Erythroblast (primary cell): ENCODE measurements around the gene FGF14.

Source experiments
- DNase-seq, 2 experiments: peaks; one replicate each; lab custom pipeline; 2025; lab: John Stamatoyannopoulos, UW
- GATA1 ChIP-seq: IDR thresholded peaks from 2 replicates; pipeline ENCODE4 v1.6.1; 2011; ENCODE audit warnings: low read depth, mild to moderate bottlenecking, control low read depth, low read length, moderate library complexity
- POLR2A ChIP-seq: IDR thresholded peaks from 2 replicates; pipeline ENCODE4 v1.6.1; 2011; ENCODE audit warnings: mild to moderate bottlenecking, low read length

The FGF14 gene

DNA sequence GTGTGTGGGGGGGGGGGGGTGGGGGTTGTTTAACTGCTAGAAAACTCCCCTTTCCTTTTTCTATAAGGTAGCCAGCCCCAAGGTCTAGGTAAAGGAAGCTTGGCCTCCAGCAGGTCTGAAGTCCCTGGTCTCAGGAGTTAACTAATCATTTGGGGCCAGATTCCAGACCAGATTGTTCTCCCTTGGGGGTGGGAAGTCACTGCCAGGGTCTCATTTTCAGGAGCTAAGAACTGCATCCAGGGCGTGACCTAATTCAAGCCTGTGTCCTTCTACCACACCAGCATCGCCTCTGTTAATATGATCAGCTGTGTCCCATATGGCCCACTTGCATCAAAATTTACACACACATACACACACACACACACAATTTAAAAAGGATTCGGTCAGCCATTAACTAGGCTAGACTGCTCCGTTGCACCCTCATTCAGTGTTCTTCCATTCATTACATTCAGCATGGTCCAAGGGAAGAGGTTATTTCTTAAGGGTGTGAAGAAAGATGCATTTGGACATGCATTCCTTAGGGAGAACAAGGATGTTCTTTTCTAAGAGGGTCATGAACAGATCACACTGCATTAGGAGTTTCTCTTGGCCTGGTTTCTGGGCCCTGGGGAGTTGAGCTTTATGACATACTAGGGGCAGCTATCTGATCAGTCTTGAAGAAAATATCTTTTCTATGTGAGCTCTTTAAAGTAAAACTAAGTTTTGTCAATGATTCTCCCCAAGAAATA is 91.0 kb downstream of the FGF14 start:
- no peak for DNase-seq
- TF ChIP-seq GATA1 (no peak), POLR2A (no peak)

DNA sequence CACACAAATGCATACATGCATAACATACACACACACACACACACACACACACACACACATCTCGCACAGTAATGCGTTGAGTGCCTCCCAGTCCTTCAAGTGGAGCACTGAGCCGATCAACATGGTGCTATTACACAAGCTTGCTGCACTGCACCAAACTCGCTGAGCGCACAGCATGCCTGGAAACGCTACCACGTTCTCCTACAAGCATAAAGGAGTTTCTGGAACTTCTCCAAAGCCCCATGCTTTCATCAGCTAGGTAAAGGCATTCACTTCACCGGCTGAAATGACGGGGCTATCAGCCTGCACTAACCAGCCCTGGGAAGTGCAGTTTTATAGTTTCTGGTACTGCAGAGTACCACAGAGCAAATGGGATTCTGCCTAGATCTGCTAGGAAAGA is 92.7 kb downstream of the FGF14 start:
- TF ChIP-seq GATA1 (no peak), POLR2A (no peak)
- DNase-seq, result no peak

DNA sequence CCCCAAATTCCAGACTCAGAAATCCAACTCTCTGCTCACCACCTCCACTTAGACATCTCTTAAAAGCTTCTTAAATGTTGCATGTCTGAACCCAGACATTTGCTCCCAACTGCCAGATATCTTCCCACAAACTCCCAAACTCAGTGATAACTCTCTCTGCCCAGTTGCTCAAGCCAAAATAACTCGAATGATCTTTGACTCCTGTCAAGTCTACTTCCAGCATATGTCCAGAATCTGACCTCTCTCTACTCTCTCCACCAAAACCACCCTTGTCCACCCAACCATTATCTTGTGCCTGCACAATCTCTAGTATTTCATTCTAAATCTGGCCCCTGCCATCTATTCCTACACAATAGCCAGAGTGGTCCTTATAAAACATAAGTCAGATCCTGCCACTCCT is 99.3 kb downstream of the FGF14 start:
- TF ChIP-seq POLR2A (no peak), GATA1 (no peak)
- no peak for DNase-seq

DNA sequence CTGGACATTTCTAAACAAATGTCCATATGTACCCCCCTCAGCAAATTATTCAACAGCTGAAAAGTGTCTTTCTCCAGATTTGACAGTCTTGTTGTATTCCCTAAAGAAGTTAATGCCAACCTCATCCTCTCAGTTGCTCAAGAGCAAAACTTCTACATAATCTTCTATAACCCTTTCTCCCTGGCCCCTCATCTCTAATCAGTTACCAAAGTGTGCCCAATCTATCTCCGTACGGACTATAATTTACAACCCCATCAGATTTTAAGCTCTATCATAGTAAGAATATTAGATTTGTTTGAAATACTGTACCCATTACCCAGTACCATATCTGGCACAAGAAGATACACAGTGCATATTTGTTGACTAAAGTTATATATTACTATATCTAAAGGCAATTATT is 101.5 kb downstream of the FGF14 start:
- TF ChIP-seq POLR2A (no peak), GATA1 (no peak)
- no peak for DNase-seq

DNA sequence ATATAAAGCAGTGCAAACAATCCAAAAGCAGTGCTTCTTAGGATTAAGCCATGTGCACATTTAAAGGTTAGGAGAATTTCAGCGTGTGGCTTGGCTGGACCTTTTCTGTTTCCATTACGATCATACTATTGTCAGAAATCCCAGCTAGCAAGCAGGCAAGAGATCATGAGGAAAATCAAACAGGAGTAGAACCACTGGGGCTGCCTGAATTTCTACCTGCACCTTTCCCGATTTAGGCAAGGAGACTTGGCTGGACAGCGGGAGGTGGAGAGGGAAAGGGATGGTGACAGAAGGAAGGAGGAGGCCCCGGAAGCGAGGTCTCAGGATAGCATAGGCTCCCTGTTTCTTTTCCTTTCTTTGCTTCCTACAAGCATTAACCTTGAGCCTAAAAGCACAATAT is 102.5 kb downstream of the FGF14 start:
- DNase-seq, result no peak
- no peak for TF ChIP-seq POLR2A
- no peak for TF ChIP-seq GATA1

DNA sequence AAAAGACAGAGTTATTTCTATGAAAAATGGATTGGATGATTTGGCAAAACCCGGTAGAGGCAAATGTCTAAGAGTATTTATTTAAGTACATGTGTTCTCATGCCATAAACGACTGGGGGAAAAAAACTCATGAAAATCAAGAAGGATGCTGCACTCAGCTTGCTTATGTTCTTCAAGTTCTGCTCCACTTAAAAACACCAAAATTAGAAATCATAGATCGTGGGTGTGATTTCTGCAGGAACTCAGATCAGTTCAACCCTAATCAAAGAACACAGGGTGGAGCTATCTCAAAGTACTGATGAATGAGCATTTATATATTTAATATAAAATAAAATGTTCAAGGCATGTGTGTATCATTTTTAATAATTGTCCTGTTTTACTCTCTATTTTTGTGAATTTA is 103.8 kb downstream of the FGF14 start:
- no peak for DNase-seq
- no peak for TF ChIP-seq GATA1
- no peak for TF ChIP-seq POLR2A

DNA sequence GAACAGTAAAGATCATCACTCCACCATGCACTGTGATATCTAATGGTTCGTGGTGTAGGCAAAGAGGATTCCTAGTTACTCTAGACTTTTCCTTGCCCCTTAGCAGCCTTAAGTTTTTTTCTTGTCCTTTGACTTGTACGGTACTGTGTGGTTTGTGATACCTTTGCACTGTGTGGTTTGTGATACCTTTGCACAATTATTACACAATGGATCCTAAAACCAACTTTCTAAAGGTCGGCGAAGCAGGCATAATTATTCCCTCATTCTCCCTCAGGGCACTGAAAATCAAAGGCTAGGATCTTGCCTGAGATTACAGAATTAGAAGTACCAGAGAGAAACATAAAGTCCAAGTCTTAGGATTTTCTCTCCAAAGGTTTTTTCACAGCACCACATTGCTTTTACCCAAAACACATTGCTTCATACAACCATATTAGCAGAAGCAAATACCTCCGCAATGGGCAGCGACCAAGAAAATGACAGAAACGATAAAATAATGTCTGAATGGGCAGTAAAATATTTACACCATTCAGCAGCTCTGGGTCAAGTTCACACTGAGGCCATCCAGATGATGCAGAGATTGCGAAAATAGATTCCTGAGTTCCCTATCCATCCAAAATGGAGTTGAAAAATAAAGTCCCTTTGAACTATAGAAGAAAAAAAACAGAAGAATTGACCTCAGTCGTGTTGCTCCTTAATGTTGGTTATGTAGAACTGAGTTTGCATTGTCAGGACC is 106.4 kb downstream of the FGF14 start:
- TF ChIP-seq POLR2A (no peak), GATA1 (no peak)
- DNase-seq, result no peak

DNA sequence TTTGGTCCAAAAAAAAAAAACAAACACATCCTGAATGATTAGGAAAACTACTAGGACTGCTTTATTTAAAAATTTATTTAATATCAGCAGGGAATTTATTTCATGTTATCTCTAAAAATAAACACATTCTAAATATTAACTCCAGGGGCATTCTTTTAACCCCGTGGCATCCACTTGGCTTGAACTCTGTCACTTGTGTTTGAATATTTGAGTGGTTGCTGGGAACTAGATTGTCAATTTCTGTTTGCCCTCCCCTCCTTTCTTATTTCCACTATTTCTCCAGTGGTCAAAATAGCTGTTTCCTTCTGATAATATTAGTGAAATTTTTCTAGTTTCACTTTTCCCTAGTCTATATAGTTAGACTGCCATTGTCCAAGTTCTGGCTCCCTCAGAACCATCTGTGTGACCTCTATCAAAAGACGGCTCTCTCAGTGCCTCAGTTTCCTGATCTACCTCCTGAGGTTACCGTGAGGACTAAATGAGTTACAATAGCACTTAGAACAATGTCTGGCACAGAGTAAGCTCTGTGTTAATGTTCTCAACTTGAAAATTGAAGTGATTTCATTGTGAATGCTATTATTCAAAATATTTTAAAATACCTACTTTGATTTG is 107.3 kb downstream of the FGF14 start:
- TF ChIP-seq GATA1, result no peak
- TF ChIP-seq POLR2A, result no peak
- DNase-seq, result no peak

DNA sequence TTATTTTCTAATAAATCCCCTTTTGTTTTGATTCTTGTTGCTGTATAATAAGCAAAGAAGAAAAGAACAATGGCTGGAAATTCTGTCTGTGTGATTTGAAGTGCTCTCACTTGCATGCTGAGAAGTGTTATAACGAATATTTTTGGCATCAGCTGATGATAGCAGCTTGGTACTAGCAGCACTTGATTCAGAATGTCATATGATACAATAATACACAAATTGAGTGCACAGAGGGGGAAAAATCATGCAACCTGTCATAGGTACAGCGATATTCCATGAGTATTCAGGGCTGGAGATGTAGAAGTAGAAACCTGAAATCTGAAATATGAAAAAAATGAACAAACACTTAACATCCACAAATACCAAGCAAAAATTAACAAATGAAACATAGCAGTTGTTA is 108.1 kb downstream of the FGF14 start:
- no peak for DNase-seq
- TF ChIP-seq GATA1 (no peak), POLR2A (no peak)

DNA sequence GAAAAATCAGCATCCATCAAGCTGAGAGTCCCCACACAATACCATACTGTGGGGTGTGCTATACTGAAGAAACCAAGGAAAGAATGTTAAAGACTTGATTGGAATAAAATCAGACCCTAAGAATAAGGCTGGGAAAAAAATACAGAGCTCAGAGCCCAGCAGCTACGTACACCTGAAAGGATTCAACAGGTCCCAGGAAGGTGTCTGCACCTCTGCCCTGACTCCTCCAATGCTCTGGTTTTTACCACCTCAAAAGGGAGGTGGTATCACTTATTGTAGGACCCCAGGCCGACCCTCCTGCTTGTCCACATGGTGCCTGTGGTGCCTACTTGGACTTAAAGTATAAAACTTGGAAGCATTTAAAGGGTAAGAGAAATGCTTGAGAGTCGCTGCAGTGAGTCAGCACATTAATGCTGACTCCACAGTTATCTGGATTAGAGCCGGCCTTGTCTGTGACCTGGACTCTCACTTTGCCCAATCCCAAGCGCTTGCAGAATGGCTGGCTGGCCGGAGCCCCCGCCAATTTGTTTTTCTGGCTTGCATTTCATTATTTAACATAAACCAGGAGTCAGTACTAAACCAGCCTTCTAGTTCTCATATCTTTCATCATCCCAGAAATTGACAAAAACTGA is 110.1 kb downstream of the FGF14 start:
- TF ChIP-seq GATA1 (no peak), POLR2A (no peak)
- no peak for DNase-seq

DNA sequence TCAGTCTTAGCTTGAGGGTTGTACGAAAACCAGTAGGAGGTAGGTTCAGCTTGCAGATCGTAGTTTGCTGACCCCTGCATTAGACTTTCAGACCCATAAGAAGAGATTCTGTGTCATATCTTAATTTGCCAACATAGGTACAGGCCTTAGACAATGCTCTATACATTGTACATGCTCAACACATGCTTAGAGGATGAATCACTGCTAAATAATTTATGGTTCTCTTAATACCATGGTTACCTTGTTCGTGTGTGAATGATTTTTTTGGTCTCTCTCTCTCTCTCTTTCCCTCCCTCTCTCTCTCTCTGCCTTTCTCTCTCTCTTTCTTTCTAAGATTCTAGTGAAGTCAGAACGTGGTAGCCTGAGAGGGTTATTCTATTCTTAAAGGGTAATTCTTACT is 112.2 kb downstream of the FGF14 start:
- DNase-seq, result no peak
- TF ChIP-seq GATA1 (no peak), POLR2A (no peak)

DNA sequence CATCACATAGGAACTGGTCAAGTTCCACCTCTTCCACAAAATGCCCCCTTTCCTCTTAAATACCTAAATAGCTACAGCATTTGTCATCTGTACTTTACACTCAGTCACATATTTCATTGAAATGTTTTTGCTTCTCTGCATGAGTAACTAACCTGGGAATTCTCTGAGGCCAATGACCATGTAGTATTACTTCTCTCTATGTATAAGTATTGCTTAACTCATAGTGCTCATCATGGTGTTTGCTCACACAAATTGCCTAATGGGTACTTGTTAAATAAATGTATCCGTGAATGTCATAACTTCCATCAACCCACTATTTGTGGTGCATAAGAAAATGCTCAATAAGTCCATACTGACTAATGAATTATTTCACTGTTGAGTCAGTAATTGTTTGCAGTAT is 115.5 kb downstream of the FGF14 start:
- TF ChIP-seq GATA1, result no peak
- no peak for TF ChIP-seq POLR2A
- no peak for DNase-seq

DNA sequence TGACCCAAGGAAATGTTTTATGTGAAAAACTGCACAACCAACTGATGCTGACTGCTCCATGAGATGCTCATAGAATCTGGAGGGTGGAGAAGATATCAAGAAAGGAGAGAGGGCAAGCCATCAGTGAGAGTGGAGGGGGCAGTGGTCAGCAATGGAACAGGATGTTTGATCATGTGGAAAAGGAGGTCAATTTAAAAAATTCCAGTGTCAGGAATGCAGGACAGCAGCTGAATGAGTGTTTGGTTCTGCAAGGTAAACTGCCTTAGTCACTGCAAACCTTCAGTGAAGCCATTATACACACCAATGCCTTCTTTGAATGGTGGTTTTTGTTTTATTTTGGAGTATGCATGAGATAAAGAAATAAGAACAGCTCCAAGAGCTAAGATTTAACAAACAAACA is 121.5 kb downstream of the FGF14 start:
- no peak for TF ChIP-seq POLR2A
- no peak for DNase-seq

DNA sequence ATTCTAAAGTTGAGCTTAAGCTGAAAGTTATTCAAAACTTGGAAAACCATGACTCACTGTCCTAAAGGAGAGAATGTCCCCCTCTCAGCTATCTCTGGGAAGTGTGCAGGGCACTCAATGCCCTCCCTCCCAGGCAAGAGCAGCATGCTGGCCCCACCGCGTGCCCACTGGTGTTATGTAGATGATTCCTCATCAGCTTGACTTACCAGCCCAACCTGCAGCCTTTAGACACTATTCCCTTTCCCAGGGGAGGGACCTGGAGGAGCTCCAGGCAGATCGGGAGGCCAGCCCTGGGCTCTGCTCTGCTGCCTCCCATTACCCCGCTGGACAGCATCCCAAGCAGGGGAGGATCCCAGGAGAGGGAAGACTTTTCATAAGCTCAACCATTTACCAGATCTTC is 124.6 kb downstream of the FGF14 start:
- no peak for TF ChIP-seq GATA1
- no peak for TF ChIP-seq POLR2A
- DNase-seq, result no peak

DNA sequence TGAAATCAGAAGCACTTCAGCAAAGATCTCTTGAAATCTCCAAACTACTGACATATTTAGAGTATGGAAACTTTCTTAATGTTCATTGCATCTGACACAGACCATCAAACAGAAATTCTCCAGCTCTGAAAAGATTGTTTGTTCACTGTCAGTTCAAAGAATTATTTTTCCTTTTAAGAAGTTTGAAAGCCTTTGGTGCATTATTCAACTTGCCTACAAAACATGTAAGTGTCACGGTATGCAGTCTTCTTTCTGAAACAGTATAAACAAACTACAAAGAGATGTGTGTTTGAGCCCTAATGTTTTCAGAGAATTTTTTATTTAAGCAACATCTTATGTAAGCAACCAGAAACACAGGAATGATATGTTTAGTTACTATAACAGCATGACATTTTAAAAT is 125.4 kb downstream of the FGF14 start:
- no peak for DNase-seq
- TF ChIP-seq POLR2A (no peak), GATA1 (no peak)
